ENCODE results near the gene CCDC175.

Gene CCDC175

DNA sequence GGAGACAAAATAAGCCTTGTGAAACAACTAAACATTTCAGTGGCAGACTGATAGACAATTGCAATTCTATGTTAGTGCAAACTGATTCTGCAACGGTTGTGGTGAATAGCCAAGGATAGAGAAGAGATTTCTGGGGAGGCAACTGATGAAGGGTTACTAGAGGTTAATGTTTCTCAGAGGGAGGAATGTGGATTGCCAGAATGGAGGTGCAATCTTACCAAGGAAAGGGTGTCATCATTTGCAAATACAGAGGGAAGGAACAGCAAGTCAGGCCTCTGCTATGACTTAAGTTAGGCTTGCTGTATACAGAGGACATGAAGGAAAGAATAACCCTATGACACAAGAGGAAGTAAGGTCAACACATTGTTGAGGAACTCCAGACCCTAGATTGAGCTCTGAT, 35.8 kb downstream of the CCDC175 start:
- DNase-seq (ENCODE audit: low read depth, low spot score), result no peak

DNA sequence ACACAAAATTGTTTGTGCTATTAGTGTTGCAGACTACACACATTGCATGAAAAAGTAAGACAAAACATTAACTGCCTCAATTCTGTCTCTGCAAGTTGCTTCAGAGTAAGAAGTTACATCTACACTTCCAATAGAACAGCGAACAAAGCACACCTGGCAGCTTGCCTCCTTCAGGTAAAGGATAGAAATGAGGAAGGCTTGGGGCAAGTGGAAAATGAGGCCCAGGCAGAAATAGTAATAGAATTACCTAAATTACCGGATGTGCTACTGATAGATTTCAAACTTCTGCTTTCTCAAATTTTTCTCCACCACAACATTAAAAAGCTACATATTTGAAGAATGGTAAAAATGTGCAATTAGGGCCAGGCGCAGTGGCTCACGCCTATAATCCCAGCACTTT, 37.7 kb downstream of the CCDC175 start:
- no peak for DNase-seq (ENCODE audit: low read depth, low spot score)

DNA sequence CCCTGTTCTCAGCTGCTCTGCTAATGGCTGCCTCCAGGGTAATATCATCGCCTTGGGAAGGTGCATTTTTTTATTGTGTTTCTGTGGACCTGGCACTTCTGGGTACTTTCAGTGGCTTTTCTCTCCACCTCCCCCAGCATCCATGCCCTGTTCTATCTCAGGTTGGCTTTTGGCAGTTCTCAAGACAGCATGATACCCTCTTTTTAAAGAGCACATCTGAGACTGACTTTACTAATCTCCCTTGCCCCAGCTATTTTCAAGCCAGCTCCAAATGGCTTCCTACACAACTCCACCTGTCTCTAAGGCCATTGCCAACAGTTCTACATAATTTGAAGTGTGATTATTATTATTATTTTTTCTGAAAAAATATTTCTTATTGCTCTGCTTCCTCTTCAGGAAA, 39.1 kb downstream of the CCDC175 start:
- DNase-seq (ENCODE audit: low read depth, low spot score), result no peak

DNA sequence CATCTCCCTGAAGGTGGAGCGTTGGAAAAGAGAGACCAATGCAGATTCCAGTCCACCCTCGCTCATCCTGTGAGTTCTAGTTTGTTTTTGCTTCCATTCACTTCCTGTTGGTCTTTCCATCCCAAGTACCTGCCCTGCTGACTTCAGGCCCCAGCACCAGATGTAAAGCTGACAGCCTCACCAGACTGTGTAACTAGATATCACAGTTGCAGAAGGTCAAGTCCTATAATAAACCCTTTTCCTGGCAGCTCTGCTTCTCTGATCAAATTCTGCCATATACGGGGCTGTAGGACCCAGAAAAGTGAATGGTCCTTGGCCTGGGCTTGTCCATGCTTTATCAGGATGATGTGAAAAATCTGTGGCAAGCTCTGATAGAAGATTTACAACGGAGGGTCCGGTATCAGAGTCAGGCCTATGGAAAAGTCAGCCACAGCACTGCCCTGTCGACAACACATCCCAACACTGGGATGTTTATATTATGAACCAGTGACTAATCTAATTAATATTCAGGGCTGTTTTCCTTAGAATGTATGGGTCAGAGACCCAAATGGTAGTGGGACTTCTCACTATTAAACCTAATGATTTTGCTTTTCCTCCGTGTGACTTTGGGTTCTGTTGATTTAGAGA, 42.1 kb downstream of the CCDC175 start:
- no peak for DNase-seq (ENCODE audit: low read depth, low spot score)

DNA sequence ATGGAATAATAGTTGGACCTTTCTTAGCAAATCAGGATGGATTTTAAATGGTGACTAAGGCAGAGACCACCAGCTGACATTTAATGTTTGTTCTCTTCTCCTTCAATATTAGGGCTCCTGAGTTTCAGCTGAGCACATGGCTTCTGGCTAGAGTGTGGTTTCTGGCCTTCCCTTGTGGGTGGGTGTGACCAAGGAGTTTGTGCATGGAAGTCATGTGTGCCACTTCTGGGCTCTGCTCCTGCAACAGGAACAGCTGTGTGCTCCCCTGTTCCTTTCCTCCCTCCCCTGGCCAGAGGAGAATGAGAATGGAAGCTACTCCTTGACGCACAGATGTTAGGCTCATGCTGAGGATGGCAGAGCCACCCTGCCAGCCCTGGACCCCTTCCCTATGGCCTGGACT, 44.2 kb downstream of the CCDC175 start:
- DNase-seq (ENCODE audit: low read depth, low spot score), result no peak

DNA sequence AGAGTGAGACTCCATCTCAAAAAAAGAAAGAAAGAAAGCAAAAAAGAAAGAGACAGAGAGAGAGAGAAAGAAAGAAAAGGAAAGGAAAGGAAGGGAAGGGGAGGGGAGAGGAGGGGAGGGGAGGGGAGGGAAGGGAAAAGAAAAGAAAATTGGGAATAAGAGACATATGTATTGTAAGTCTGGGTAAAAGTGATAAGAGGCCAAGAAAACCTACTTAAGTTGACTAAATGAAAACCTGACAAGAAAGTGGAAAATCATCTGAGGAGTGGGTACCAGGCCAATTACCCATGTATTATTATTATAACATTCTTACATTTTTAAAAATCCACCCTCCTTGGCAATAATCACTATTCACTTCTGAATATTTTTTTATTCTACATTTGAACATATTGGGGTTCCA, 46.3 kb downstream of the CCDC175 start:
- no peak for DNase-seq (ENCODE audit: low read depth, low spot score)

DNA sequence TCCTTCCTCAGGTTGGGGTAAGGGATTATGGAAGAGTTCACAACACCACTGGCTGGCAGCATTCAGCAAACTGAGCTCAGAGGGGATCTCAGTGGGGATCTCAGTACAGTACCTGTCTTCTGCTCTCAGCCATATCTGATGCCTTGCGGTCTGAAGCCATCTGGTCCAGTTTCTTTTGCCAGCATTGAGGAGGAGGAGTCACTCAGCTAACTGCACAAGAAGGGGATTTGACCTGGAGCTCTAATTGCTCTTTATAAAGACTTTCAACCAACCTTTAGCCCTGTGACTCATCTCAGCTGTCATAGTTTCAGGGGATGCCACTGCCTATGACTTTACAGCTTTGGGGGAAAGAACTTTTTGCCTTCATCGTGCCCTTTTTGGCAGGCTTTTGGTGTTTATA, 47.4 kb downstream of the CCDC175 start:
- DNase-seq (ENCODE audit: low read depth, low spot score), result no peak

DNA sequence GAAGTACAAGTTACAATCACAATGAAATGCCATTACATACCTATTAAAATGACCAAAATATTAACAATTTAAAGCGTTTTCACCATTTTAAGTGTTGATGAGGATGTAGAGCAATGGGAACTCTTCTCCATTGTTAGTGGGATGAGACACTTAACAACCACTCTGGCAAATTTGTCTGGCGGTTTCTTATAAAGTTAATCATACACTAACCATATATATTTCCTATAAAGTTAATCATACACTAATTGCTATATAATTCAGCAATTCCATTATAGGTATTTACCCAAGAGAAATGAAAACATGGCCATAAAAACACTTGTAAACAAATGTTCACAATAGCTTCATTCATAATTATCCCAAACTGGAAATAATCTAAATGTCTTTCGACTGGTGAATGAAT, 56.4 kb downstream of the CCDC175 start:
- DNase-seq (ENCODE audit: low read depth, low spot score), result no peak

DNA sequence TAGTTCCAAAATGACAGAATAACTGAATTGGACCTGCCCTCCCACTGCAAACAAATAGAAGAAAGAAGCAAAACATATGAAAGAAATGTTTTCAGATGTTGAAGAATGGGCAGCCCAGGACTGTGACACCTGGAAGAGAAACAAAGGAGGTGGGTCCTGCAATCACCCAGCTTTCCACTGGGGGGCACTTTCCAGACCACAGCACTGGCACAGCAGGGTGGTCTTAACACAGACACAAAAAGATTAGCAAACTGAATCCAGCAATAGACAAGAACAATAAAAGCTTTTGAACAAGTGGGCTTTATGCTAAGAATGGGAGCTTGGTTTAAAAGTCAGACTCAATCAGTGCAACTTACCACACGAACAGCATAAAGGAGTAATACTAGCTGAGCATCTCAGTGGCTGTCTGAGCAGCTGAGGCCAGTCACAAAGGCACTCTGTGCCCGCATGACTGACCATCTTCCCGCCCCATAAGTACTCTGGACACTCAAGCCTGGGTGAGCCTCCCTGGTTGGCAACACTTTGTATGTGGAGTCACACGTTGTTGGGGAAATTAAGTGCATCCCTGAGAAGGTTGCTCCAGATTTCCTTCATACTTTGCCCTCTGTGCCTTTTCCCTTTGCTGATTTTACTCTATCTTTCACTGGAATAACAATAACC, 64.6 kb downstream of the CCDC175 start:
- no peak for DNase-seq (ENCODE audit: low read depth, low spot score)

DNA sequence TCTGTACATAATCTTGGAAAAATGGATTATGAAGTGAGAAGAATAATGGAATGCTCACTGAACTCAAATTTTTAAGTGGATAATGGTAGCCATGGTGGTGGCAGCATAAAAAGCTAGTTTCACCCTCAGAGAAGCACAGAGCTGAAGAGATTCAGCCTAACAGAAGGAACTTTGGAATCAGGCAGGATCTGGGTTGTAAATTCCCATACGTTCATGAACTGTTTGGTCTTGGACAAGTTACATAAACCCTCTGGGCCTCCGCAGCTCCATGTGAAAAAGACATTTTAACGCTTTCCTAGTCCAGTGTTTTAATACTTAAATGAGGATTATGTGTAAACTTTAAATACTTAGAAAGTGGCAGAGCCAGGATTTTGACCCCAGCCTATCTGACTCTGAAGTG, 65.6 kb downstream of the CCDC175 start:
- DNase-seq (ENCODE audit: low read depth, low spot score), result no peak

DNA sequence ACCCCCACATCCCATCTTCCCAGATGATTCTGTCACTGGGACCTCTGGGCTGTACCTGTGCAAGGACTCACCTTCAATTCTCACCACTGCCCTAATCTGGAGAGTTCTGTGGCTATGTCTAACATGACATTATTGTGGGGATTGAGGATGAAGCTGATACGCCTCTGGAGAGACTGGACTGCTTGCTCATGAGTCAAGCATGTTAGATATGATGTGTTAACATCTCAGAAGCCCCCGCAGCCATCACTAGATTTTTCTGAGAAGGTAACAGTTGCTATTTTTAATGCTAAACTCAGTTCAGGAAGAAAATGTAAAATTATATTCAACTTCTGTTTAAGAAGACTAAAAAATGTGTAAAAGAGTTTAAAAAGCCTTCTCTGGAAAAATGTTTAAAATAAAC, 66.6 kb downstream of the CCDC175 start:
- DNase-seq (ENCODE audit: low read depth, low spot score), result no peak

DNA sequence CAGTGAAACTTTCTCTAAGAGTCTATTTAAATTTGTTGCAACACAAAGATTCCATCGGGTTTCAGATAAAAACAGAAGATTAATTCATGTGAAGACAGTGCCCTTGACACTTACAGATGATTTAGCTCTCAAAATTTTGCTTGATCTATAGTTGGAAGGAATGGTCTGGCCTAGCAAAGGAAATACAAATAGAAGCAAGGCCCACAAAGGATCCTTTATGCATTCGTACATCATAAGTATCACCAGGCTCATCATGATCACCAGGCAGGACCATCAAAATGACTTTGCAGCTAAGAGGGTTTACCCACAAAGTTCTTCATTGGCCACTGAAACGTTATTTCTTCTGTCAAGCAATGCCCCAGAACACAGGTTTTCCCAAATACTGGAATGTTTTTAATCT, 67.5 kb downstream of the CCDC175 start:
- DNase-seq (ENCODE audit: low read depth, low spot score), result no peak

DNA sequence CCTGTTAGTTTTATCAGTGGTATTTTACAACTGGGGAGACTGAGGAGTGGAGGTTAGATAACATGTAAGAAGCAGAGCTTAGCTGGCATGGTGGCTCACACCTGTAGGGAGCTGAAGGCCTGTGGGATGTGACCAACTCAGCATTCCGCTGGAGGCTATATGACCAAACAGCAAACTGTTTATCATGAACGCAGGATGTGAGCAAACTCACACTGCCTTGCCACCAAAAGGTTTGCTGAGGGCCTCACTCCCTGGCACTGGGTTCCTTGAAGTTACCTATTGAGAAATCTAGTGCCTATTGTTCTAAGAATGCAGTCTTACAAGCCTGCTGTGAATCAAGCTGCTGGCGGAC, 68.9 kb downstream of the CCDC175 start:
- DNase-seq (ENCODE audit: low read depth, low spot score), result no peak

DNA sequence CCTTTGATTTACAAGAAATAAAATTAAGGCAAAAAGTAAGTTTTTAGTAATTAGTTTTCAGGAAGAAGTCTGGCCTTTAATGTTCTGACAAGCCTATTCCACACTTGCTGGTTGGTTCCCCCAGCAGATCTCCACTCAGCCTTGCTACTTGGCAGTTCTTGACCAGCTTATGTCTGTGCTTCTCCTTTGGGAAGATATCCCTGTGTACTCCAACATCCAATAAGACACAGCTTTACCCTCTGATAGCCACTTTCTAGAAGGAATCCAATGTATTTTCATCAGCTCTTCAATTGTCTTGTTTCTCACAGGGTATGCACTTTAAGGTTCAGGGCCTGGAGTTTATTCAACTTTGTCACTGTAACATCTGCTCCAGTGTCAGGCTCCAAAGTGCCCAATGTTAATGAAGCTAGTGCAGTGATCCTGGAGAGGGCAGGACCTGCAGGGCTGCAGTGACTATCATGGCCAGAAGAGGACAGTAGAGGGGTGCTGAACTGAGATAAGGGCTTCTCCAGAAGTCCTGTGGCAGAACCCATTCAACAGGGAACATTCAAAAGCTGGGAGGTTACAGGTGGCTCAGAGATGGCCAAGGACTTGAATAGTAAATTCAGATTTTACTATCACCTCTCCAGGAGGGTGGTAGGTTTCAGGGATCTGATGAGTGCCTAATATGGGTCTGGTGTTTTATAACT, 69.4 kb downstream of the CCDC175 start:
- no peak for DNase-seq (ENCODE audit: low read depth, low spot score)

DNA sequence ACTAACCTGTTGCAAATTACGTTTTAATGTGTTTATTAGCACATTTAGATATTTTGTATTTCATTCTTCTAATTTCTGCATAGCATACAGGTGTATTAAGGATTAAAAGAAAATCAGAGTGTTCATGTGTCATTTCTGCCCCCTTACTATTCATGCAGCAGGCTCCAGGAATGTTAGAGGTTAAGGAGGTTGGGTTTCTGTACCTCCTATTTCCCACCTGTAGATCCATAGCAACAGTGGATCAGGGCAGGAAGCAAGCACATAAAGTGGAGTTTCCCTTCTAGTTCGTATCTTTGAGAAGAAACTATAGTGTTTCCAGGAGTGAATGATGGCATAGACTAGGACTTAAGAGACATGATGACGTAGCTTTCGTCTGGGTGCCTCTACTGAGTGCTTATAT, 73.4 kb downstream of the CCDC175 start:
- no peak for DNase-seq (ENCODE audit: low read depth, low spot score)

DNA sequence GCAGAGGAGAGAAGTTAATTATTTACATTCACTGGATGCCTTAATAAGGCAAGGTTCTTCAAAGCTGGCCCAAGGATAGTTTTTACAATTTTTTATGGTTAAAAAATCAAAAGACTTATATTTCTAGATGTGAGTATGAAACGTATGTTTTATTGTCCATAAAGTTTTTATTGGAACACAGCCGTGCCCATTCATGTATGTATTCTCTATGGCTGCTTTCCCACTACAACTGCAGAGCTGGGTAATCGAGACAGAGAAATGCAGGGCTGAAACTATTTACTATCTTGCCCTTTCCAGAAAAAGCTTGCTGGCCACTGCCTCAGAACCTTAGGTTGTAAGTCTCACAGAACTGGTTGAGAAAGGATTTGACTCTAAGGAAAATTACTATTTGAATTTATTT, 75.9 kb downstream of the CCDC175 start:
- no peak for DNase-seq (ENCODE audit: low read depth, low spot score)

DNA sequence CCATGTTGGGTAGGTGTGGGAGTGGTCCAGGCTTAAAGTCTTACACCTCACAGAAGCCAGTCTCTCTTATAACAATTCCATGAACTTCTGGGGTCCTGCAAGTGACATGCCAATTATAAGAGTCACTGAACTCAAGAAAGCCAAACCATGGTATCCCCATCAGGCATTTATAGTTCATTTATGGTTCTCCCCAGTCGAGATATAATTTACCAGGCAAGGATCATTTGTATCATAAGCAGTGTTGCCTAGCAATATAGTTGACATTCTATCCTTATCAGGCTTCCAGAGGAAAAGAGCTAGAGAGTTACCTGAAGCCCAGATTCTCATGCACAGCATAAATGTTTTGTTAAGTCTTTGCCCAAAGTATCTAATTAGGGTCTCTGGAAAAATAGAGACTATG, 84.2 kb downstream of the CCDC175 start:
- no peak for DNase-seq (ENCODE audit: low read depth, low spot score)

DNA sequence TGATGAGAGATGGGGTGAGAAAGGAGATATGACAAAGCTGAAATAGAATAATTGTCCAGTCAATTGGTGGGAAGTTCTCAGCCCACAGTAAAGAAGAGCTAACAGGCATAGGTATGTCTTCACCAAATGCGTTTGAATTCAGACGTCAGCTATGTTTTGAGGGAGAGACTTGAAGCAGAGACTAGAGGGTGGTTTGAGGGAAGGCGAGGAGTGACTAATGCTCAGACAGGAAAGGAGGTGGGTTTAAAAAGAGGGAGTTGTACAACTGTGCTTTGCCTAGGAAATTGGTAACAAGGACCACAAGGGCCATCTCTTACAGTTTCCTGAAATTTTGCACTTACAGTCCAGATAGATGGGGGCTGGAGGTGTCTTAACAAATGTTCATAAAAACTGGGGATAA, 85.9 kb downstream of the CCDC175 start:
- no peak for DNase-seq (ENCODE audit: low read depth, low spot score)

DNA sequence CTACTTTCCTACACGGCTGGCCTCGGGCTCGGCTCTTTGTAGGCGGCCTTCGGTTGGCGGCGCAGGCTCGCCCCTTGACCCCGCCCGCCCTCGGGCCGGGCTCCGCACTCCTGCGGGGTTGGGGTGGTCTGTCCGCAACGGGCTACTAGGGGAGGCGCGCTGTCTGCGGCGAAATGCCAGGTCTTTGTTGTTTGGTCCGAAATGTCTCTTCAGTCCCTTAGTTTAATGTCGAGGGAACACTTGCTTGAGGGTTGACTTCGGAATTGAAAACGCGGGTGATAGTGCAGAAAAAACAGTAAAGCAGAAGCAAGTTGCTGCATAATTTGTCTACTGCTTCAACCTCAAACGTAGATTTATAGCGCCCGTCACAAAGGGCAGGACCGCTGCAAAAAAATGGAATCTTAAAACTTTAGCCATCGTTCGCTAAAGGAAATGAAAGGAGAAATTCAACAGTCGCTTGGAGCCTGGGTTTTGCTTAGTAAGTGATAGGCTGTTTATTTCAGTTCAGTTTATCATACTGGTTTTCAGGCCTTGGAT, 91.9 kb downstream of the CCDC175 start:
- DNase-seq (ENCODE audit: low read depth, low spot score), result no peak

DNA sequence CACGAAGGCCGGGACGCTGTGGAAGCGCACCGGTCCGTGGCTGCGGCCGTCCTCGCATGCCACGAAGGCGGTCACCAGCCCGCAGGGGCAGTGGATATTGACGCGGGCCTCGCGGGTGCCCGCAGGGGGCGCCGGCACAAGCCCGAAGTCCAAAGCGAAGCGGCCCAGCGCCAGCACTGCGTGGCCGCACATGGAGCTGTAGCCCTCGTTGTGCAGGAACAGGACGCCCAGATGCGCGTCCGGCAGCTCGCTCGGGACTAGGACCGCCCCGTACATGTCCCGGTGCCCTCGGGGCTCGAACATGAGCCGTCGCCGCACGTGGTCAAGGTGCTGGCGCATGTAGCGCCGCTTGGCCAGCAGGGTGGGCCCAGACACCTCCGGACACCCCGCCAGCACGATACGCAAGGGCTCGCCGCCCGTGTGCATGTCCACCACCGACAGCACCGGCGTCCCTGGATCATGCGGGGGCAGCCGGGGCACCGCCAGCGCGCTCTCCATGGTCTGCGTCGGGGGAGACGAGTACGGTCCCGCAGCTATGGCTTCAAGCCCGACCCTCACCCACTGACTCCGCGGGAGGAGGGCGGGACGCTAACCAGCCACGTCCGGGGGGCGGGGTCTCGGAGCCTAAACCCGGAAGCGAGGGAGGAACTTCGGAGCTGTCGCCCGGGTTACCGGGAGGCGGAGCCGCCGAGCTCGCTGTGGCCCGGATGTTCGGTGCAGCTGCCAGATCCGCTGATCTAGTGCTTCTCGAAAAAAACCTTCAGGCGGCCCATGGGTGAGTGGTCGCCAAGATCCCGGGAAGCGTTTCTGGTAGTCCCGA, 92.6 kb downstream of the CCDC175 start, which contains the start of the genes JKAMP and L3HYPDH:
Gene JKAMP, plus strand, starts transcription at position 699 of the 820 bp plus-strand sequence. Its CDS starts 73 bp downstream, at position 772.
Gene L3HYPDH, minus strand, starts transcription at position 590 of the 820 bp plus-strand sequence. Its CDS starts 92 bp downstream, at position 498.
- DNase-seq (ENCODE audit: low read depth, low spot score), result peak; percentile 94

DNA sequence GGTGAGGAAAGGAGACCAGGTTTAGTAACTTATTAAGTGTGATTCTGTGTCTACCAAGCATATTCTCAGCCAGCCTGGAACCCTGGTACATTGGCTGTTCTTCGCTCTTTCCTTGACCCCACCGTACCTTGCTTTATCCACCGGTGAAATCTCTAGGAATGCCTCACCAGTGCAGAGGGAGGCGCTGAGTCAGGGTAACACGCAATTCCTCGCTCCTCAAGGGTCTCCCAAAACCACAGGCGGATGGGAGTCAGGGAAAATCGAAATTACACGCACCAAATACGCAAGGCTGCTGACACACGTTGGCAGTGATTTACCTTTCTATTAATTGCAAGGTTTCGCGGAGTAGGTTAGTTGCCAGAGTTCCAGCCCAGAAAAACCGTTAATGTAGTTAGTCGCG, 93.2 kb downstream of the CCDC175 start:
- DNase-seq (ENCODE audit: low read depth, low spot score), result no peak

Measured in activated CD4-positive, CD25-positive, alpha-beta regulatory T cell treated with anti-CD3 and anti-CD28 coated beads, Interleukin-2, amount 50 U/mL, for 16 hours (primary cell).